Mesothelial cell of epicardium (in vitro differentiated cells): ENCODE measurements around the gene GPT2. TPM values are rescaled to one million over a fixed set of nuclear protein-coding genes. Genes with fewer than 3 reads are reported as not detected.

Experiments used
- DNase-seq, 2 experiments: peaks; one replicate each; pipeline ENCODE4 v3.0.0; 2021; ENCODE audit warnings: low spot score in 2 of 2; ENCODE audit not compliant: unreplicated experiment in 2 of 2
- H3K27ac Mint-ChIP-seq: 2 replicates; pipeline ENCODE4 v1.8.0; 2021; ENCODE audit warnings: mixed read lengths
- H3K27me3 Mint-ChIP-seq: 2 replicates; pipeline ENCODE4 v1.8.0; 2021; ENCODE audit warnings: low read depth, mixed read lengths
- H3K36me3 Mint-ChIP-seq: 2 replicates; pipeline ENCODE4 v1.8.0; 2021; ENCODE audit warnings: mixed read lengths
- H3K4me1 Mint-ChIP-seq: 2 replicates; pipeline ENCODE4 v1.8.0; 2021; ENCODE audit warnings: mixed read lengths
- H3K4me3 Mint-ChIP-seq: 2 replicates; pipeline ENCODE4 v1.8.0; 2021; ENCODE audit warnings: mild to moderate bottlenecking, moderate library complexity, mixed read lengths
- H3K9me3 Mint-ChIP-seq: 2 replicates; pipeline ENCODE4 v1.8.0; 2021; ENCODE audit warnings: mixed read lengths
- CTCF ChIP-seq: fragments of 200-600 bp; sonication (generic); IDR thresholded peaks from one replicate; pipeline ENCODE4 v1.5.0; 2021; ENCODE audit warnings: antibody characterized with exemption; ENCODE audit not compliant: unreplicated experiment
- total RNA-seq: library from RNA; stranded (reverse); gene quantifications from 3 replicates; pipeline ENCODE4 v1.2.1, GENCODE V29; 2021

Gene GPT2
- total RNA-seq, 1 donor from 2014 or later, result 30.6 TPM

- Mint-ChIP-seq H3K4me1 (no peaks in the 10 kb centered on the region), H3K9me3 (no peaks in the 10 kb centered on the region), H3K27me3 (no peaks in the 10 kb centered on the region), H3K4me3 (no peak overlapping the region), H3K36me3 (peaks cover 23% of the 10 kb centered on the region), H3K27ac (no peak overlapping the region)
- DNase-seq, result no peak
- TF ChIP-seq CTCF, result no peak
Observed at GRCh38 chr16:46903255-46903905, 19.2 kb downstream of the GPT2 start.

- no peak overlapping the region for H3K27ac Mint-ChIP-seq
- DNase-seq, result no peak
- no peak overlapping the region for H3K4me3 Mint-ChIP-seq
- peaks cover 25% of the 10 kb centered on the region for H3K36me3 Mint-ChIP-seq
- H3K4me1 Mint-ChIP-seq, result no peaks in the 10 kb centered on the region
- no peaks in the 10 kb centered on the region for H3K27me3 Mint-ChIP-seq
- no peak for TF ChIP-seq CTCF
- no peaks in the 10 kb centered on the region for H3K9me3 Mint-ChIP-seq
Observed at GRCh38 chr16:46904471-46904870, 20.3 kb downstream of the GPT2 start.

- Mint-ChIP-seq H3K4me1 (no peaks in the 10 kb centered on the region), H3K27ac (no peak overlapping the region), H3K36me3 (peaks cover 28% of the 10 kb centered on the region), H3K9me3 (no peaks in the 10 kb centered on the region), H3K27me3 (no peaks in the 10 kb centered on the region), H3K4me3 (no peak overlapping the region)
- no peak for DNase-seq
- no peak for TF ChIP-seq CTCF
Observed at GRCh38 chr16:46906360-46907060, 22.3 kb downstream of the GPT2 start.

- Mint-ChIP-seq H3K27ac (no peak overlapping the region), H3K36me3 (peaks cover 26% of the 10 kb centered on the region), H3K9me3 (no peaks in the 10 kb centered on the region), H3K27me3 (no peaks in the 10 kb centered on the region), H3K4me3 (no peak overlapping the region), H3K4me1 (no peaks in the 10 kb centered on the region)
- no peak for TF ChIP-seq CTCF
- DNase-seq, result no peak
Observed at GRCh38 chr16:46907061-46907774, 23.1 kb downstream of the GPT2 start.

- peak; percentile 93 for TF ChIP-seq CTCF
- no peak overlapping the region for H3K4me3 Mint-ChIP-seq
- no peaks in the 10 kb centered on the region for H3K4me1 Mint-ChIP-seq
- peak overlapping the region; percentile 7 for H3K27ac Mint-ChIP-seq
- H3K9me3 Mint-ChIP-seq, result no peaks in the 10 kb centered on the region
- DNase-seq, result peak; percentile 61 to 80
- peaks cover 20% of the 10 kb centered on the region for H3K36me3 Mint-ChIP-seq
- H3K27me3 Mint-ChIP-seq, result no peaks in the 10 kb centered on the region
Observed at GRCh38 chr16:46908540-46909372, 24.6 kb downstream of the GPT2 start.
